Measurements from ENCODE around the gene S100A6. TPM values are rescaled to one million over a fixed set of nuclear protein-coding genes. Genes with fewer than 3 reads are reported as not detected.

S100A6 gene
- total and polyA plus RNA-seq, 4 donors: 5.7 to 124 (median 28.7) TPM

- TF ChIP-seq, protein P1, sequence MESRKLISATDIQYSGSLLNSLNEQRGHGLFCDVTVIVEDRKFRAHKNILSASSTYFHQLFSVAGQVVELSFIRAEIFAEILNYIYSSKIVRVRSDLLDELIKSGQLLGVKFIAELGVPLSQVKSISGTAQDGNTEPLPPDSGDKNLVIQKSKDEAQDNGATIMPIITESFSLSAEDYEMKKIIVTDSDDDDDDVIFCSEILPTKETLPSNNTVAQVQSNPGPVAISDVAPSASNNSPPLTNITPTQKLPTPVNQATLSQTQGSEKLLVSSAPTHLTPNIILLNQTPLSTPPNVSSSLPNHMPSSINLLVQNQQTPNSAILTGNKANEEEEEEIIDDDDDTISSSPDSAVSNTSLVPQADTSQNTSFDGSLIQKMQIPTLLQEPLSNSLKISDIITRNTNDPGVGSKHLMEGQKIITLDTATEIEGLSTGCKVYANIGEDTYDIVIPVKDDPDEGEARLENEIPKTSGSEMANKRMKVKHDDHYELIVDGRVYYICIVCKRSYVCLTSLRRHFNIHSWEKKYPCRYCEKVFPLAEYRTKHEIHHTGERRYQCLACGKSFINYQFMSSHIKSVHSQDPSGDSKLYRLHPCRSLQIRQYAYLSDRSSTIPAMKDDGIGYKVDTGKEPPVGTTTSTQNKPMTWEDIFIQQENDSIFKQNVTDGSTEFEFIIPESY (IDR thresholded peaks at IDR 0.05): no peak
- no peak for TF ChIP-seq JUND (IDR thresholded peaks at IDR 0.05)
Observed at GRCh38 chr1:153550398-153550758, 14.6 kb upstream of the S100A6 start (continued).

- Histone ChIP-seq H3K9me3 (ENCODE audit: control insufficient read depth in 4 of 4, low read length in 3 of 4) (no peaks in the 10 kb centered on the region), H3K27ac (ENCODE audit: low read depth in 1 of 2, low read length in 2 of 2) (no peak overlapping the region), H3K27me3 (ENCODE audit: control insufficient read depth in 4 of 4, insufficient read depth in 4 of 4, low read length in 3 of 4) (no peaks in the 10 kb centered on the region), H3K4me3 (ENCODE audit: low read depth in 1 of 3, low read length in 3 of 3) (no peak overlapping the region), H3K9ac (ENCODE audit: low read depth in 1 of 2, low read length in 2 of 2) (no peak overlapping the region), H3K4me1 (ENCODE audit: control insufficient read depth in 4 of 4, insufficient read depth in 4 of 4, low read length in 3 of 4) (no peaks in the 10 kb centered on the region), H3K36me3 (ENCODE audit: control insufficient read depth in 4 of 4, insufficient read depth in 3 of 4, low read depth in 1 of 4, low read length in 3 of 4) (no peaks in the 10 kb centered on the region)
- no peak for TF ChIP-seq FOXA1 (IDR thresholded peaks at IDR 0.05)
- TF ChIP-seq, protein P1 (IDR thresholded peaks at IDR 0.05): no peak
- 88% methylated on average over 6 of the region's 6 CpGs for WGBS
- DNase-seq (ENCODE audit: low spot score): no peak
Observed at GRCh38 chr1:153549741-153550397, 14.1 kb upstream of the S100A6 start.

DNA sequence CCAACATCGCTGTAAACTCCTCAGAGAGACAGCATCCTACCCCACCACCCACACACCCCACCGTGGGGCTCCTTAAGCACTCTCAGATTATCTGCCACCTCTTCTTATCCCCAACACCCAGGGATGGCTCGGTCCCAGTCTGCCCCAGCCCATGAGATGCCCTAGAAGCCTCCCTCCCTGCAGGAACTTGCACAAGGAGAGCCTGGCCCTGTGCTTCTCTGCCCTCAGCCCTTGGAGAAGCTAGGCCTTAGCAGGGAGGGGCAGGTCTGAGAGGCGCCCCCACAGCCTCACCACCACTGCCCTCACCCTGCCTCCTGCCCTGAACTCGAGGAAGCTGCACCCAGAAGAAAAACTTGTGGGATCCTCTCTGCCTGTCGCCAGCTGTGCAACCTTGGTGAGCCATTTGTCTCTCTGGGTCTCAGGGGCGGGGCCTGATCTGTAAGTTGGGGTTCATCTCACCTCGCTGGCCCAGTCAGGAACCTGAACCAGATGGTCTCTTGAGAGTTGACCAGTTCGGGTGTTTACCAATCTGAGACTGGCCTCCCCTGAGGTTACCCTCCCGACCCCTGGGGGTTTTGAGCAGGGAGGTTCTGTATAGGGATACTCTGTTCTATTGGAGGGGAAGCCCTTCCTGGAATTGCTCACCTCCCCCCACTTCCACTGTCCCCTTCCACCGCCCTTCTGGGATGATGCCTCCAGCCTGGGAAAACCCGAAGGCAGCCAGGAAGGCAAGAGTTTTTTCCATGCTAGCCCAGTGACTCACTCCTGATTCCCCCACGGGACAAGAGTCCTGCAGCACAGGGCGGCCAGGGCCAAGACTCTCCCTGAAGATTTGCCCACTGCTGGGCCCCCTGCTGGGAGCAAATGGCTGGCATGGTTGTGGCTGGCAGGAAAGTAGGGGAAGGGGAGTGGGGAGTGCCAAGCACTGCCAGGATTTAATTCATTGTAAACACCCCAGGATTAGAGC is 13.2 kb upstream of the S100A6 start, which contains the start of gene S100A3:
TSS of gene S100A3 (minus strand) at position 537 of the 967 bp plus-strand sequence. CDS start 773 bp downstream, outside the sequence.
- no peak within 1 kb of the TSS for H3K27ac ChIP-seq (ENCODE audit: low read depth in 1 of 2, low read length in 2 of 2)
- H3K4me3 ChIP-seq (ENCODE audit: low read depth in 1 of 3, low read length in 3 of 3): no peak within 1 kb of the TSS
- no peaks in the 10 kb centered on the region for H3K27me3 ChIP-seq (ENCODE audit: control insufficient read depth in 4 of 4, insufficient read depth in 4 of 4, low read length in 3 of 4)
- H3K9ac ChIP-seq (ENCODE audit: low read depth in 1 of 2, low read length in 2 of 2): no peak within 1 kb of the TSS
- TF ChIP-seq ATF3 (IDR thresholded peaks at IDR 0.05) (no peak), HNF4A (conservative IDR thresholded peaks at IDR 0.05) (no peak), HNF4G (IDR thresholded peaks at IDR 0.05) (no peak), FOXA2 (IDR thresholded peaks at IDR 0.05) (no peak), SP1 (IDR thresholded peaks at IDR 0.05) (no peak), NR2F2 (IDR thresholded peaks at IDR 0.05) (no peak), REST (IDR thresholded peaks at IDR 0.05) (no peak), MAX (IDR thresholded peaks at IDR 0.05) (no peak), TAF1 (conservative IDR thresholded peaks at IDR 0.05) (no peak), YY1 (IDR thresholded peaks at IDR 0.05) (no peak)
- no peaks in the 10 kb centered on the region for H3K4me1 ChIP-seq (ENCODE audit: control insufficient read depth in 4 of 4, insufficient read depth in 4 of 4, low read length in 3 of 4)
- WGBS: 76% methylated on average over 14 of the region's 14 CpGs
- H3K36me3 ChIP-seq (ENCODE audit: control insufficient read depth in 4 of 4, insufficient read depth in 3 of 4, low read depth in 1 of 4, low read length in 3 of 4): no peaks in the 10 kb centered on the region
- H3K9me3 ChIP-seq (ENCODE audit: control insufficient read depth in 4 of 4, low read length in 3 of 4): no peaks in the 10 kb centered on the region
- DNase-seq (ENCODE audit: low spot score): no peak

All from liver (tissue), 9 donors.